ENCODE results near the gene EXOSC5. TPM values are rescaled to one million over a fixed set of nuclear protein-coding genes. Genes with fewer than 3 reads are reported as not detected.

EXOSC5 gene
- total and polyA plus RNA-seq, 2 donors (not counting 1 experiment from before 2014, with no cell fraction given) = 14.1 to 41.4 TPM

DNA sequence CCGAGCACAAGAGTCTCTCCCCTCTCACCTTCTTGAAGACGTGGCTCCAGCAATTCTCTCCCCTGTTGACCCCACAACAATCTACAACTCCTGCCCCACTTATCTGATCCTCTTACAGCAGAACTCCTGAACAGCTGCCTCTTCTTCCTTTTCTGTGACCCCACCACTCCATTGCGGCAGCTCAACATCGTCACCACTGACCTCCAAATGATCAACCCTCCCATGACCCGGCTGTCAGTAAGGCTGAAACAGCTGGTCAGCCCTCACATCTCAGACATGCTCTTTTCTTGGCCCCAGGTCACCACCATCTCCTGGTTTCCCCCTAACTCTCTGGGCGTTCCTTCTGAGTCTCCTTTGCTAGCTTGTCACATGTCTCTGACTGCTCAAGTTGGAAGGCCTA is 1.8 kb downstream of the EXOSC5 start:
- Histone ChIP-seq H3K9ac (ENCODE audit: low read length) (no peak overlapping the region), H3K27me3 (replicated peaks in 1 of 4; ENCODE audit: control extremely low read depth in 1 of 4, control insufficient read depth in 3 of 4, insufficient read depth in 4 of 4, low read length in 3 of 4) (no peaks in the 10 kb centered on the region), H2AFZ (ENCODE audit: insufficient read depth, low read depth, low read length, poor library complexity, severe bottlenecking) (no peak overlapping the region), H3K79me2 (ENCODE audit: control insufficient read depth, insufficient read depth, low read length) (peaks cover 59% of the 10 kb centered on the region), H3K4me3 (ENCODE audit: control extremely low read depth in 1 of 5, extremely low read depth in 1 of 5, insufficient read depth in 1 of 5, low read depth in 2 of 5, low read length in 4 of 5) (no peak overlapping the region), H3K36me3 (replicated peaks in 1 of 2; ENCODE audit: control extremely low read depth in 1 of 2, control insufficient read depth in 1 of 2, extremely low read depth in 1 of 2, insufficient read depth in 2 of 2, low read length in 1 of 2) (peaks cover 0 to 24% of the 10 kb centered on the region in 2 experiments), H4K20me1 (ENCODE audit: control insufficient read depth, insufficient read depth, low read length, poor library complexity, severe bottlenecking) (no peaks in the 10 kb centered on the region), H3K4me2 (replicated peaks; ENCODE audit: low read depth, low read length, poor library complexity, severe bottlenecking) (no peak overlapping the region), H3K4me1 (ENCODE audit: control insufficient read depth in 2 of 2, insufficient read depth in 2 of 2, low read length in 2 of 2) (peaks cover 27 to 28% of the 10 kb centered on the region in 2 donors), H3K27ac (ENCODE audit: low read length in 2 of 2) (no peak overlapping the region), H3K9me3 (ENCODE audit: control extremely low read depth in 1 of 3, control insufficient read depth in 2 of 3, insufficient read depth in 1 of 3, low read length in 2 of 3) (no peaks in the 10 kb centered on the region)
- Mint-ChIP-seq H3K9me3 (ENCODE audit: insufficient read depth) (no peaks in the 10 kb centered on the region), H3K27ac (peak overlapping the region; percentile 22), H3K4me3 (peak overlapping the region; percentile 80), H3K4me1 (peaks cover 40% of the 10 kb centered on the region), H3K27me3 (no peaks in the 10 kb centered on the region)
- no peak for DNase-seq
- WGBS (ENCODE audit: insufficient coverage) = 79% methylated on average over 6 of the region's 6 CpGs
- intact Hi-C loops (cut with micrococcal nuclease) = loop anchor here (5.0 kb wide), 1 partner anchor 678 kb away; the partner anchor contains the start of genes COQ8B and ITPKC
- ChIA-PET POLR2A (interaction anchor here (0.8 kb wide), 1 partner anchor 31 kb away, joined by 3 read pairs; the partner anchor contains the start of gene B9D2), CTCF (no interaction called here)
- TF ChIP-seq, protein P1, sequence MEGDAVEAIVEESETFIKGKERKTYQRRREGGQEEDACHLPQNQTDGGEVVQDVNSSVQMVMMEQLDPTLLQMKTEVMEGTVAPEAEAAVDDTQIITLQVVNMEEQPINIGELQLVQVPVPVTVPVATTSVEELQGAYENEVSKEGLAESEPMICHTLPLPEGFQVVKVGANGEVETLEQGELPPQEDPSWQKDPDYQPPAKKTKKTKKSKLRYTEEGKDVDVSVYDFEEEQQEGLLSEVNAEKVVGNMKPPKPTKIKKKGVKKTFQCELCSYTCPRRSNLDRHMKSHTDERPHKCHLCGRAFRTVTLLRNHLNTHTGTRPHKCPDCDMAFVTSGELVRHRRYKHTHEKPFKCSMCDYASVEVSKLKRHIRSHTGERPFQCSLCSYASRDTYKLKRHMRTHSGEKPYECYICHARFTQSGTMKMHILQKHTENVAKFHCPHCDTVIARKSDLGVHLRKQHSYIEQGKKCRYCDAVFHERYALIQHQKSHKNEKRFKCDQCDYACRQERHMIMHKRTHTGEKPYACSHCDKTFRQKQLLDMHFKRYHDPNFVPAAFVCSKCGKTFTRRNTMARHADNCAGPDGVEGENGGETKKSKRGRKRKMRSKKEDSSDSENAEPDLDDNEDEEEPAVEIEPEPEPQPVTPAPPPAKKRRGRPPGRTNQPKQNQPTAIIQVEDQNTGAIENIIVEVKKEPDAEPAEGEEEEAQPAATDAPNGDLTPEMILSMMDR (IDR thresholded peaks at IDR 0.05) = no peak
- TF ChIP-seq EZH2 (IDR thresholded peaks at IDR 0.05; ENCODE audit: borderline replicate concordance, insufficient read depth, low read depth, low read length, poor library complexity, severe bottlenecking) = no peak
- ATAC-seq (ENCODE audit: low read depth) = no peak

DNA sequence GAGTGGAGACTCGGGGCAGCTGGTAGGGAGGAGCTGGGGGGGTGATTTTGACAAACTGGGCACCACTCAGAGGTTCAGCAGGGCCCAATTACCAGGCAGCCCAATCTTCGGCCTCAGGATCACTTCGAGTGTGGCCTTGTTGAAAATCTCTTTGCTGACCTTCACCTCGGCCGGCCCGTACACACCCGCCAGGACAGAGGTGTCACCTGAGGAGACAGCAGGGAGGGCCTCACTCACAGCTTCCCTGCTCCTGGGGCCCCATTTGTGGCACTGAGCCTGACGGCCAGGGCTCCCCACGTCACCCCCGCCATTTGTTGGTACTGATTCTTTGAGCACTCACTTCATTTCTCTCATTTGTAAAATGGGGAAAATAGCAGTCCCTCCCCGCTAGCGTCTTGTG is 4.4 kb downstream of the EXOSC5 start:
- Mint-ChIP-seq H3K4me3 (no peak overlapping the region), H3K27ac (no peak overlapping the region), H3K9me3 (ENCODE audit: insufficient read depth) (no peaks in the 10 kb centered on the region), H3K27me3 (no peaks in the 10 kb centered on the region), H3K4me1 (peaks cover 22% of the 10 kb centered on the region)
- Histone ChIP-seq H4K20me1 (ENCODE audit: control insufficient read depth, insufficient read depth, low read length, poor library complexity, severe bottlenecking) (no peaks in the 10 kb centered on the region), H3K27me3 (replicated peaks in 1 of 4; ENCODE audit: control extremely low read depth in 1 of 4, control insufficient read depth in 3 of 4, insufficient read depth in 4 of 4, low read length in 3 of 4) (no peaks in the 10 kb centered on the region), H3K4me3 (ENCODE audit: control extremely low read depth in 1 of 5, extremely low read depth in 1 of 5, insufficient read depth in 1 of 5, low read depth in 2 of 5, low read length in 4 of 5) (no peak overlapping the region), H3K27ac (ENCODE audit: low read length in 2 of 2) (no peak overlapping the region), H2AFZ (ENCODE audit: insufficient read depth, low read depth, low read length, poor library complexity, severe bottlenecking) (no peak overlapping the region), H3K9ac (ENCODE audit: low read length) (no peak overlapping the region), H3K36me3 (replicated peaks in 1 of 2; ENCODE audit: control extremely low read depth in 1 of 2, control insufficient read depth in 1 of 2, extremely low read depth in 1 of 2, insufficient read depth in 2 of 2, low read length in 1 of 2) (peaks cover 0 to 44% of the 10 kb centered on the region in 2 experiments), H3K79me2 (ENCODE audit: control insufficient read depth, insufficient read depth, low read length) (peaks cover 36% of the 10 kb centered on the region), H3K4me2 (replicated peaks; ENCODE audit: low read depth, low read length, poor library complexity, severe bottlenecking) (no peak overlapping the region), H3K9me3 (ENCODE audit: control extremely low read depth in 1 of 3, control insufficient read depth in 2 of 3, insufficient read depth in 1 of 3, low read length in 2 of 3) (no peaks in the 10 kb centered on the region), H3K4me1 (ENCODE audit: control insufficient read depth in 2 of 2, insufficient read depth in 2 of 2, low read length in 2 of 2) (peaks cover 15 to 16% of the 10 kb centered on the region in 2 donors)
- WGBS (ENCODE audit: insufficient coverage) = 99% methylated on average over 12 of the region's 12 CpGs
- TF ChIP-seq, protein P1 (IDR thresholded peaks at IDR 0.05) = no peak
- no peak for TF ChIP-seq EZH2 (IDR thresholded peaks at IDR 0.05; ENCODE audit: borderline replicate concordance, insufficient read depth, low read depth, low read length, poor library complexity, severe bottlenecking)
- DNase-seq = no peak
- intact Hi-C loops (cut with micrococcal nuclease) = no loop called here
- ChIA-PET CTCF (interaction anchor here (0.6 to 1.3 kb wide), 2 partner anchors 14 to 928 kb away, joined by 4 read pairs; no protein-coding TSS in a partner anchor), POLR2A (no interaction called here)
- ATAC-seq (ENCODE audit: low read depth) = no peak
